ENCODE data around the gene CD38. TPM values are rescaled to one million over a fixed set of nuclear protein-coding genes. Genes with fewer than 3 reads are reported as not detected.

Gene CD38
- total and polyA plus RNA-seq, 2 experiments from 2014 or later: 0.13 to 1.1 TPM

GRCh38 chr4:15899511-15899910, 121.4 kb downstream of the CD38 start:
- no peaks in the 10 kb centered on the region for H3K4me1 ChIP-seq (ENCODE audit: insufficient read depth)
- 85% methylated on average over 1 of the region's 1 CpG for WGBS (ENCODE audit: low lambda C conversion rate, missing lambda C conversion rate)
- H4K20me1 ChIP-seq (ENCODE audit: insufficient read depth, poor library complexity, severe bottlenecking): no peaks in the 10 kb centered on the region
- no peaks in the 10 kb centered on the region for H3K9me2 ChIP-seq (replicated peaks; ENCODE audit: insufficient read depth)
- H3K36me3 ChIP-seq (replicated peaks; ENCODE audit: insufficient read depth, low read depth): no peaks in the 10 kb centered on the region
- TF ChIP-seq CTCF (IDR thresholded peaks at IDR 0.05; ENCODE audit: poor library complexity) (no peak), EZH2phosphoT487 (IDR thresholded peaks at IDR 0.05; ENCODE audit: low read depth, severe bottlenecking, unreplicated experiment) (no peak), EZH2 (IDR thresholded peaks at IDR 0.05; ENCODE audit: borderline replicate concordance) (no peak)
- no peaks in the 10 kb centered on the region for H3K9me3 ChIP-seq (ENCODE audit: low read depth)
- no peak overlapping the region for H3K27ac ChIP-seq
- H3K27me3 ChIP-seq: peaks cover 5% of the 10 kb centered on the region
- H3K4me3 ChIP-seq: no peak overlapping the region
- no peak for DNase-seq (ENCODE audit: low spot score)
- no peaks in the 10 kb centered on the region for H3K79me2 ChIP-seq
- no peak overlapping the region for H2AFZ ChIP-seq
- H3K4me2 ChIP-seq: no peak overlapping the region

- Histone ChIP-seq H3K4me3 (no peak overlapping the region), H3K4me1 (ENCODE audit: insufficient read depth) (no peaks in the 10 kb centered on the region), H3K4me2 (no peak overlapping the region), H2AFZ (no peak overlapping the region), H3K36me3 (replicated peaks; ENCODE audit: insufficient read depth, low read depth) (no peaks in the 10 kb centered on the region), H3K9me2 (replicated peaks; ENCODE audit: insufficient read depth) (no peaks in the 10 kb centered on the region), H3K27ac (no peak overlapping the region), H4K20me1 (ENCODE audit: insufficient read depth, poor library complexity, severe bottlenecking) (no peaks in the 10 kb centered on the region), H3K27me3 (peaks cover 5% of the 10 kb centered on the region), H3K9me3 (ENCODE audit: low read depth) (no peaks in the 10 kb centered on the region), H3K79me2 (no peaks in the 10 kb centered on the region)
- no peak for DNase-seq (ENCODE audit: low spot score)
- TF ChIP-seq EZH2 (IDR thresholded peaks at IDR 0.05; ENCODE audit: borderline replicate concordance) (no peak), CTCF (IDR thresholded peaks at IDR 0.05; ENCODE audit: poor library complexity) (no peak), EZH2phosphoT487 (IDR thresholded peaks at IDR 0.05; ENCODE audit: low read depth, severe bottlenecking, unreplicated experiment) (no peak)
- WGBS (ENCODE audit: low lambda C conversion rate, missing lambda C conversion rate): 90% methylated on average over 3 of the region's 3 CpGs
These were observed 122.9 kb downstream of the CD38 start for GRCh38 chr4:15901007-15901406.

- TF ChIP-seq EZH2phosphoT487 (IDR thresholded peaks at IDR 0.05; ENCODE audit: low read depth, severe bottlenecking, unreplicated experiment): no peak
- no peak for TF ChIP-seq CTCF (IDR thresholded peaks at IDR 0.05; ENCODE audit: poor library complexity)
- no peak for TF ChIP-seq EZH2 (IDR thresholded peaks at IDR 0.05; ENCODE audit: borderline replicate concordance)
- no peak overlapping the region for H3K4me2 ChIP-seq
- H3K27ac ChIP-seq: no peak overlapping the region
- 83% methylated on average over 2 of the region's 2 CpGs for WGBS (ENCODE audit: low lambda C conversion rate, missing lambda C conversion rate)
- H3K27me3 ChIP-seq: peaks cover 5% of the 10 kb centered on the region
- H3K9me3 ChIP-seq (ENCODE audit: low read depth): no peaks in the 10 kb centered on the region
- no peaks in the 10 kb centered on the region for H3K79me2 ChIP-seq
- DNase-seq (ENCODE audit: low spot score): no peak
- H3K36me3 ChIP-seq (replicated peaks; ENCODE audit: insufficient read depth, low read depth): no peaks in the 10 kb centered on the region
- H2AFZ ChIP-seq: no peak overlapping the region
- H3K4me3 ChIP-seq: no peak overlapping the region
- no peaks in the 10 kb centered on the region for H4K20me1 ChIP-seq (ENCODE audit: insufficient read depth, poor library complexity, severe bottlenecking)
- H3K9me2 ChIP-seq (replicated peaks; ENCODE audit: insufficient read depth): no peaks in the 10 kb centered on the region
- no peaks in the 10 kb centered on the region for H3K4me1 ChIP-seq (ENCODE audit: insufficient read depth)
These were observed 123.9 kb downstream of the CD38 start for GRCh38 chr4:15901998-15902397.

GRCh38 chr4:15902746-15903145, 124.6 kb downstream of the CD38 start:
- H3K4me2 ChIP-seq: no peak overlapping the region
- H3K27ac ChIP-seq: no peak overlapping the region
- H4K20me1 ChIP-seq (ENCODE audit: insufficient read depth, poor library complexity, severe bottlenecking): no peaks in the 10 kb centered on the region
- H3K9me3 ChIP-seq (ENCODE audit: low read depth): no peaks in the 10 kb centered on the region
- H3K27me3 ChIP-seq: peaks cover 5% of the 10 kb centered on the region
- 93% methylated on average over 2 of the region's 2 CpGs for WGBS (ENCODE audit: low lambda C conversion rate, missing lambda C conversion rate)
- no peak for DNase-seq (ENCODE audit: low spot score)
- no peaks in the 10 kb centered on the region for H3K9me2 ChIP-seq (replicated peaks; ENCODE audit: insufficient read depth)
- TF ChIP-seq EZH2phosphoT487 (IDR thresholded peaks at IDR 0.05; ENCODE audit: low read depth, severe bottlenecking, unreplicated experiment) (no peak), EZH2 (IDR thresholded peaks at IDR 0.05; ENCODE audit: borderline replicate concordance) (no peak), CTCF (IDR thresholded peaks at IDR 0.05; ENCODE audit: poor library complexity) (no peak)
- no peak overlapping the region for H3K4me3 ChIP-seq
- H3K79me2 ChIP-seq: no peaks in the 10 kb centered on the region
- H2AFZ ChIP-seq: no peak overlapping the region
- no peaks in the 10 kb centered on the region for H3K36me3 ChIP-seq (replicated peaks; ENCODE audit: insufficient read depth, low read depth)
- no peaks in the 10 kb centered on the region for H3K4me1 ChIP-seq (ENCODE audit: insufficient read depth)
